ENCODE measurements around the gene RUNX2.

DNA sequence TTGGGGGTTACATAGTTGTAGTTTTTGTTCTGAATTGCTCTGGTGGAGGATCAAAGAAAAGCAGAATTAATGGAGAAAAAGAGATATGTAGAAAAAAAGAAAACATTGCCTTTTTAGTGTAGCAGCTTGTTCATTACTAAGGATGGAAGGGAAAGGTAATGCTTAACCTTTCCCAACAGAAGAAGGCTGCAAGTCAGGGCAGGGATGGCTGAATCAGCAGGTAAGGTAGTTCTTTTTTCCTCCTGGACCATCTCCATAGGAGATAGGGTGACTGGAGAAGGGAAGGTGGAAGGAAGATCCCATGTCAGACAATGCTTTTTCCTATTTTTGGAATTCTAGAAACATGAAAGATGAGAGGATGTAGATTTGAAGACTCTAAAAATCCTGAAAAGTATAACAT lies 129.0 kb downstream of the RUNX2 start:
- TF ChIP-seq CTCF (IDR thresholded peaks at IDR 0.05) (no peak), POLR2A (IDR thresholded peaks at IDR 0.05) (no peak), POLR2AphosphoS5 (IDR thresholded peaks at IDR 0.05) (no peak), EP300 (IDR thresholded peaks at IDR 0.05; ENCODE audit: low read depth) (no peak)
